HEK293T (cell line): ENCODE results near the gene TAF4B.

Source experiments
- BHLHE40 ChIP-seq: fragments of 450-650 bp; IDR thresholded peaks from 2 replicates; pipeline ENCODE4 v1.6.1; 2016; ENCODE audit warnings: mild to moderate bottlenecking, moderate library complexity, borderline replicate concordance
- ELF4 ChIP-seq: fragments of 450-650 bp; IDR thresholded peaks from 2 replicates; pipeline ENCODE4 v1.6.1; 2017; ENCODE audit warnings: antibody characterized with exemption
- FOXA1 ChIP-seq: fragments of 450-650 bp; IDR thresholded peaks from 2 replicates; pipeline ENCODE4 v1.6.1; 2016; ENCODE audit warnings: mild to moderate bottlenecking
- FOXK2 ChIP-seq: fragments of 450-650 bp; IDR thresholded peaks from 2 replicates; pipeline ENCODE4 v1.6.1; 2016; ENCODE audit warnings: mild to moderate bottlenecking
- FOXM1 ChIP-seq: fragments of 450-650 bp; IDR thresholded peaks from 2 replicates; pipeline ENCODE4 v1.6.1; 2017; ENCODE audit warnings: mild to moderate bottlenecking, borderline replicate concordance
- L3MBTL2 ChIP-seq: fragments of 450-650 bp; conservative IDR thresholded peaks from 2 replicates; pipeline ENCODE4 v1.6.1; 2016; ENCODE audit warnings: mild to moderate bottlenecking
- LEF1 ChIP-seq: fragments of 450-650 bp; IDR thresholded peaks from 2 replicates; pipeline ENCODE4 v1.6.1; 2017; ENCODE audit warnings: mild to moderate bottlenecking, borderline replicate concordance
- NFRKB ChIP-seq: fragments of 450-650 bp; IDR thresholded peaks from 2 replicates; pipeline ENCODE4 v1.6.1; 2016; ENCODE audit warnings: mild to moderate bottlenecking, moderate library complexity
- PKNOX1 ChIP-seq: fragments of 450-650 bp; IDR thresholded peaks from 2 replicates; pipeline ENCODE4 v1.6.1; 2016
- SP1 ChIP-seq: fragments of 450-650 bp; IDR thresholded peaks from 2 replicates; pipeline ENCODE4 v1.6.1; 2017
- SUZ12 ChIP-seq: fragments of 450-650 bp; IDR thresholded peaks from 2 replicates; pipeline ENCODE4 v1.6.1; 2016; ENCODE audit warnings: mild to moderate bottlenecking
- TARDBP ChIP-seq: fragments of 450-650 bp; IDR thresholded peaks from 2 replicates; pipeline ENCODE4 v1.6.1; 2016
- ZNF384 ChIP-seq: fragments of 450-650 bp; IDR thresholded peaks from 2 replicates; pipeline ENCODE4 v1.6.1; 2016

- TF ChIP-seq SUZ12 (no peak), SP1 (no peak), FOXK2 (no peak), TARDBP (no peak), BHLHE40 (no peak), LEF1 (no peak), ELF4 (no peak), L3MBTL2 (no peak), PKNOX1 (no peak), FOXA1 (no peak), FOXM1 (no peak), ZNF384 (no peak), NFRKB (no peak)
These were observed 26.2 kb downstream of the TAF4B start for GRCh38 chr18:26252411-26252810.
